MCF 10A (cell line): ENCODE measurements around the gene GRM7. TPM values are rescaled to one million over a fixed set of nuclear protein-coding genes. Genes with fewer than 3 reads are reported as not detected.

Experiments used
- BruUV-seq: library from RNA; stranded (reverse); fragments of 400-500 nt; replicated peaks from 2 replicates; lab custom pipeline; 2021; lab: Mats Ljungman, UMichigan
- CTCF ChIA-PET: fragments of 300-600 bp; sonication (Branson Sonifier 250); formaldehyde crosslinking; extraction: SDS; loops from one replicate; lab custom pipeline; 2021; ENCODE audit warnings: antibody characterized with exemption, inconsistent platforms; lab: Yijun Ruan, JAX
- POLR2A ChIA-PET: fragments of 300-600, 350-650 bp; sonication (Branson Sonifier 250); formaldehyde crosslinking; extraction: SDS; loops from one replicate; lab custom pipeline; 2020; ENCODE audit warnings: antibody characterized with exemption, inconsistent platforms; lab: Yijun Ruan, JAX
- DNase-seq: peaks from one replicate; pipeline ENCODE4 v3.0.0-alpha.2; 2018; ENCODE audit not compliant: unreplicated experiment
- H3K27ac Mint-ChIP-seq: one replicate; pipeline ENCODE4 v1.8.0; 2022; ENCODE audit warnings: mild to moderate bottlenecking, low read depth, mixed read lengths; ENCODE audit not compliant: unreplicated experiment
- H3K27me3 Mint-ChIP-seq: one replicate; pipeline ENCODE4 v1.8.0; 2022; ENCODE audit warnings: mixed read lengths; ENCODE audit not compliant: insufficient read depth, unreplicated experiment
- H3K36me3 Mint-ChIP-seq: one replicate; pipeline ENCODE4 v1.8.0; 2022; ENCODE audit warnings: mild to moderate bottlenecking, moderate library complexity, mixed read lengths; ENCODE audit not compliant: insufficient read depth, unreplicated experiment
- H3K4me1 Mint-ChIP-seq: one replicate; pipeline ENCODE4 v1.8.0; 2022; ENCODE audit warnings: mixed read lengths; ENCODE audit not compliant: insufficient read depth, unreplicated experiment
- H3K4me3 Mint-ChIP-seq: one replicate; pipeline ENCODE4 v1.8.0; 2022; ENCODE audit warnings: mild to moderate bottlenecking, moderate library complexity, mixed read lengths; ENCODE audit not compliant: unreplicated experiment
- H3K9me3 Mint-ChIP-seq: one replicate; pipeline ENCODE4 v1.8.0; 2022; ENCODE audit warnings: mixed read lengths; ENCODE audit not compliant: unreplicated experiment
- intact Hi-C: fragments of 100-400 bp; cut with micrococcal nuclease; formaldehyde crosslinking; loops from 2 replicates; pipeline ENCODE4 v1.14.1; 2022
- total RNA-seq: library from RNA; stranded (reverse); gene quantifications from 2 replicates; pipeline ENCODE4 v1.2.3, GENCODE V29; 2022
- TF ChIP-seq, protein P1 (sequence below): fragments of 200-600 bp; IDR thresholded peaks from one replicate; pipeline ENCODE4 v1.8.0; 2022; ENCODE audit warnings: antibody characterized with exemption, mild to moderate bottlenecking; ENCODE audit not compliant: unreplicated experiment

The GRM7 gene
- total RNA-seq, 1 experiment from 2014 or later: not detected

DNA sequence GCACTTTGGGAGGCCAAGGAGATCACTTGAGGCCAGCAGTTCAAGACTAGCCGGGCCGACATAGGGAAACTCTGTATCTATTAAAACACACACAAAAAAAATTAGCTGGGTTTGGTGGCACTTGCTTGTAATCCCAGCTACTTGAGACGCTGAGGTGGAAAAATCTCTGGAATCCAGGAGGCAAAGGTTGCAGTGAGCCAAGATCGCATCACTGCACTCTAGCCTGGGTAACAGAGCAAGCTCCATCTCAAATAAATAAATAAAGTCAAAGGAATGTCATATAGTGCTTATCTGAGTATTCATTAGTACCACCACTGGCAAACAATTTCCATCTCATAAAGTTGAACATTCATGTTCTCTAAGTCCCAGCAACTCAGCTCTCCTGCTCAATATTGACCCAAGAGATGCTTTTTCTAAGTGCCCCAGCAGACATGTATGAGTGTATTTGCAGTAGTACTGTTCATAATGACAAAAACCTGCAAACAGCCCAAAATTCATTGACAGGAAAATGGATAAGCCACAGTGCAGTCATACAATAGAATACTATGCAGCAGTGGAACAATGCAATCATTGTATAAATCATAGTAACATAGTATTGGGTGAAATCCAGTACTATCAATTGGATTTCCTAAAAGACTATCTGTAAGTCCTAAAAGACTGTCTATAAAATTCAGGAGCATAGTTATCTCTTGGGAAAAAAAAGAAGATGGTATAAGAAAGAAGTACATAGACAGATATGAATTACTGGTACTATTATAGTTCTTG is 889.2 kb downstream of the GRM7 start:
- Mint-ChIP-seq H3K27ac (no peak overlapping the region), H3K4me1 (peaks cover 10% of the 10 kb centered on the region), H3K36me3 (no peaks in the 10 kb centered on the region), H3K9me3 (no peaks in the 10 kb centered on the region), H3K27me3 (no peaks in the 10 kb centered on the region), H3K4me3 (no peak overlapping the region)
- no TSS peak for BruUV-seq
- intact Hi-C loops: no loop called here
- no peak for DNase-seq
- ChIA-PET POLR2A (interaction anchor here (0.6 kb wide), 1 partner anchor 72 kb away, joined by 3 read pairs; no protein-coding TSS in a partner anchor), CTCF (no interaction called here)
- TF ChIP-seq, protein P1, sequence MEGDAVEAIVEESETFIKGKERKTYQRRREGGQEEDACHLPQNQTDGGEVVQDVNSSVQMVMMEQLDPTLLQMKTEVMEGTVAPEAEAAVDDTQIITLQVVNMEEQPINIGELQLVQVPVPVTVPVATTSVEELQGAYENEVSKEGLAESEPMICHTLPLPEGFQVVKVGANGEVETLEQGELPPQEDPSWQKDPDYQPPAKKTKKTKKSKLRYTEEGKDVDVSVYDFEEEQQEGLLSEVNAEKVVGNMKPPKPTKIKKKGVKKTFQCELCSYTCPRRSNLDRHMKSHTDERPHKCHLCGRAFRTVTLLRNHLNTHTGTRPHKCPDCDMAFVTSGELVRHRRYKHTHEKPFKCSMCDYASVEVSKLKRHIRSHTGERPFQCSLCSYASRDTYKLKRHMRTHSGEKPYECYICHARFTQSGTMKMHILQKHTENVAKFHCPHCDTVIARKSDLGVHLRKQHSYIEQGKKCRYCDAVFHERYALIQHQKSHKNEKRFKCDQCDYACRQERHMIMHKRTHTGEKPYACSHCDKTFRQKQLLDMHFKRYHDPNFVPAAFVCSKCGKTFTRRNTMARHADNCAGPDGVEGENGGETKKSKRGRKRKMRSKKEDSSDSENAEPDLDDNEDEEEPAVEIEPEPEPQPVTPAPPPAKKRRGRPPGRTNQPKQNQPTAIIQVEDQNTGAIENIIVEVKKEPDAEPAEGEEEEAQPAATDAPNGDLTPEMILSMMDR: no peak

DNA sequence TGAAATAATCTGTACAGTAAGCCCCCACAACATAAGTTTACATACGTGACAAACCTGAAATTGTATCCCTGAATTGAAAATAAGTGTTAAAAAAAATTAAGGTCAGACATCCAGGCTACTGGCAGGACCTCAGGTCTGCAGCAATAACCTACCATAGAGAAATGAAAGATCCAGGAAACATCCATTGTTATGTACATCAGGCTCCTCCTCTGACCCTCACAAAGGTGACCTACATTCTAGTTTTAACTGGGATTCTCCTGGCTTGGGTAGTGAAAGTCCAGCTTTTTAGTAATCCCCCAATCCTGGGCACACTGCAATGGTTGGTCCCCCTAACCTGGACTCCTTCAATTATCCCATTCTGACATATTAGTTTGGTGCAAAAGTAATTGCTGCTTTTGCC is 891.1 kb downstream of the GRM7 start:
- POLR2A ChIA-PET: no interaction called here
- H3K27me3 Mint-ChIP-seq: no peaks in the 10 kb centered on the region
- intact Hi-C loops: no loop called here
- CTCF ChIA-PET: no interaction called here
- TF ChIP-seq, protein P1: no peak
- H3K4me1 Mint-ChIP-seq: no peaks in the 10 kb centered on the region
- BruUV-seq: no TSS peak
- H3K27ac Mint-ChIP-seq: no peak overlapping the region
- no peak for DNase-seq
- H3K36me3 Mint-ChIP-seq: no peaks in the 10 kb centered on the region
- H3K4me3 Mint-ChIP-seq: no peak overlapping the region
- no peaks in the 10 kb centered on the region for H3K9me3 Mint-ChIP-seq

DNA sequence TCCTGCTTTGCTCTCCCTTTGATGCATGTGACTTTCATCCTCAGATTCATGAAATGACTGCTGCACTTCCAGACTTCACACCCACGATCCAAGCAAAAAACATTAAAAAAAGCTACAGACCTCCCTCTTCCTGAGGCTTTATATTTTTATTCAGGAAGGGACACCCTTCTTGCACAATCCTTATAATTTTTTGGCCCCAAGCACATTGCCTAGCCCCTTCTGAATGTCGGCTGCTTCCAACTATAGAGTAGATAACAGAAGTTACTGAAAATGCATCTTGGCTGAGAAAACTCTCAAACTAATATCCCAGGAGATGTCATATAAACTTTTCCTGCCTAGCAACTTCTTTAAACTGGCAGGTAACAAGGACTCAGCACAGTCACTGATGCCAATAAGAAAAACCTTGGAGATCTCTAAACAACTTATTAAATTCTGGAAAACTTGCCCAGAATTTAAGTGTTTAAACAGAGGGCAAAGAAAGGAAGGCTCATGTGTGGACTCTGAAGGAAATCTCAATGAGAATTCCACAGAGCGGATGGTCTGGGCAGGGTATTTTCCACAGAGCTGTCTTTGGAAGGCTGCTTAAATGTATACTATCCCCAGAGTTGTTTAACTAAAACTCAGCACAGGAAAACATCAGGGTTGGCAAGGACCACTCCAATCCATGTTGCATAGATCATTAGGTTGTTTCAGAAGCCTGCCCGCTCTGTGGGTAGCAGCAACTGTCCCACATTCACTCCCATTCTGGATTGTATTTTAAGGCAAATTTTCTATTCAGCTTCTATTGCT is 893.9 kb downstream of the GRM7 start:
- H3K4me3 Mint-ChIP-seq: no peak overlapping the region
- H3K9me3 Mint-ChIP-seq: no peaks in the 10 kb centered on the region
- ChIA-PET POLR2A (no interaction called here), CTCF (interaction anchor here (0.5 kb wide), 1 partner anchor 214 kb away, joined by 3 read pairs; no protein-coding TSS in a partner anchor)
- intact Hi-C loops: no loop called here
- no peaks in the 10 kb centered on the region for H3K4me1 Mint-ChIP-seq
- BruUV-seq: no TSS peak
- no peaks in the 10 kb centered on the region for H3K36me3 Mint-ChIP-seq
- TF ChIP-seq, protein P1: no peak
- no peaks in the 10 kb centered on the region for H3K27me3 Mint-ChIP-seq
- no peak for DNase-seq
- H3K27ac Mint-ChIP-seq: no peak overlapping the region

DNA sequence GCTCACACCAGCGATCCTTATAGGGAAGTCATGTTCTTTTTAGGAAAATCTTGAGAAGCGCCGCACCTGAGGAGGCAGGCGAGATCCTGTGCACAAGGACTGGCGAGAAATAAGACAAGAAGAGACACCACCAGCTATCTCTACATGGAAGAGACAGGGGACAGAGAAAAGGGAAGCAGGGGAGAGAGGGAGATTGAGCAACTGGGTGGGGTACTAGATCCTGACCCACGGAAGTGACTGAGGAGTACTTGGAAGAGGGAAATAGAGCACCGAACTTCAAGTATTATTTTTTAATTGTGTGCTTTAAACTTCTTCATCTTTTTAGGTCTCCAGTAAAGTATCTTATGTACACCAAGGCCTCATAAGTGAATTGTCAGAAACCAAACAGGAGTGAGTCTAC is 898.7 kb downstream of the GRM7 start:
- no peaks in the 10 kb centered on the region for H3K27me3 Mint-ChIP-seq
- BruUV-seq: no TSS peak
- H3K27ac Mint-ChIP-seq: no peak overlapping the region
- no peaks in the 10 kb centered on the region for H3K36me3 Mint-ChIP-seq
- intact Hi-C loops: no loop called here
- CTCF ChIA-PET: interaction anchor here (0.7 kb wide), 1 partner anchor 503 kb away, joined by 3 read pairs; no protein-coding TSS in a partner anchor
- POLR2A ChIA-PET: no interaction called here
- no peak for DNase-seq
- H3K4me1 Mint-ChIP-seq: no peaks in the 10 kb centered on the region
- TF ChIP-seq, protein P1: no peak
- H3K4me3 Mint-ChIP-seq: no peak overlapping the region
- H3K9me3 Mint-ChIP-seq: no peaks in the 10 kb centered on the region
